Sigmoid colon (tissue), 7 donors: Measurements from ENCODE around the gene KRT23. TPM values are rescaled to one million over a fixed set of nuclear protein-coding genes. Genes with fewer than 3 reads are reported as not detected.

Source experiments
- DNase-seq: peaks from one replicate; pipeline ENCODE4 v3.0.0-alpha.2; 2019
- H3K27ac ChIP-seq, 4 donors: fragments of 200-600 bp; sonication (generic); one replicate each; pipeline ENCODE4 v1.5.1; 2016 to 2019; ENCODE audit warnings: mild to moderate bottlenecking in 1 of 4
- H3K27me3 ChIP-seq, 3 donors: fragments of 200-600 bp; sonication (generic); one replicate each; pipeline ENCODE4 v1.5.1; 2019; ENCODE audit warnings: mild to moderate bottlenecking in 1 of 3
- H3K36me3 ChIP-seq, 4 donors: fragments of 200-600 bp; sonication (generic); one replicate each; pipeline ENCODE4 v1.5.1; 2016 to 2019
- H3K4me1 ChIP-seq, 4 donors: fragments of 200-600 bp; sonication (generic); one replicate each; pipeline ENCODE4 v1.5.1; 2017 to 2019
- H3K4me3 ChIP-seq, 4 donors: fragments of 200-600 bp; sonication (generic); one replicate each; pipeline ENCODE4 v1.5.1; 2017 to 2019; ENCODE audit warnings: mild to moderate bottlenecking in 2 of 4, moderate library complexity in 1 of 4
- H3K9me3 ChIP-seq, 4 donors: fragments of 200-600 bp in 3 of 4; sonication (generic) in 3 of 4; one replicate each; pipeline versions ENCODE4 v1.5.1 to v1.6.1; 2013 to 2019
- EP300 ChIP-seq, 4 donors: sonication (generic); formaldehyde crosslinking; IDR thresholded peaks; one replicate each; pipeline ENCODE4 v1.6.1; 2017; ENCODE audit warnings: antibody characterized with exemption in 4 of 4
- POLR2A ChIP-seq, 2 donors: fragments of 450-650 bp; IDR thresholded peaks; one replicate each; pipeline ENCODE4 v1.6.1; 2016; ENCODE audit warnings: antibody characterized with exemption in 2 of 2, mild to moderate bottlenecking in 2 of 2, moderate library complexity in 2 of 2
- POLR2AphosphoS5 ChIP-seq, 4 donors: sonication (generic); formaldehyde crosslinking; IDR thresholded peaks; one replicate each; pipeline ENCODE4 v1.6.1; 2017; ENCODE audit warnings: antibody characterized with exemption in 4 of 4
- WGBS, 2 donors: extraction: QIAGEN DNeasy Blood & Tissue Kit; methylation state at CpG; one replicate each; pipeline ENCODE4 v1.1.7; 2013; 5-methylcytosine and 5-hydroxymethylcytosine counted together
- intact Hi-C: fragments of 100-400 bp; cut with DNase I; formaldehyde crosslinking; loops from one replicate; pipeline ENCODE4 v1.15.1; 2023
- polyA plus RNA-seq, 3 donors: library from polyadenylated mRNA; stranded (reverse); fragments of 200-250 nt; gene quantifications; one replicate each; pipeline ENCODE4 v1.2.3, GENCODE V29; 2013
- total RNA-seq, 4 donors: library from RNA; depleted of rRNA; stranded (reverse); fragments of >200 nt; gene quantifications; one replicate each; pipeline ENCODE4 v1.1.0, GENCODE V29; 2016
- TF ChIP-seq, protein P1 (sequence below), 4 experiments: fragments of 450-650 bp in 3 of 4; fragments of 200-600 bp in 1 of 4; IDR thresholded peaks; one replicate each; pipeline ENCODE4 v1.5.1; 2016 to 2019; ENCODE audit warnings: antibody characterized with exemption in 4 of 4, mild to moderate bottlenecking in 3 of 4, moderate library complexity in 2 of 4
- donor health status: healthy with polysubstance abuse.
- donor health status: Bipolar disorder and iron deficiency.
- donor health status: healthy.

Gene KRT23
- total and polyA plus RNA-seq, 7 donors = 0.27 to 3.7 (median 0.48) TPM; not detected in 3

DNA sequence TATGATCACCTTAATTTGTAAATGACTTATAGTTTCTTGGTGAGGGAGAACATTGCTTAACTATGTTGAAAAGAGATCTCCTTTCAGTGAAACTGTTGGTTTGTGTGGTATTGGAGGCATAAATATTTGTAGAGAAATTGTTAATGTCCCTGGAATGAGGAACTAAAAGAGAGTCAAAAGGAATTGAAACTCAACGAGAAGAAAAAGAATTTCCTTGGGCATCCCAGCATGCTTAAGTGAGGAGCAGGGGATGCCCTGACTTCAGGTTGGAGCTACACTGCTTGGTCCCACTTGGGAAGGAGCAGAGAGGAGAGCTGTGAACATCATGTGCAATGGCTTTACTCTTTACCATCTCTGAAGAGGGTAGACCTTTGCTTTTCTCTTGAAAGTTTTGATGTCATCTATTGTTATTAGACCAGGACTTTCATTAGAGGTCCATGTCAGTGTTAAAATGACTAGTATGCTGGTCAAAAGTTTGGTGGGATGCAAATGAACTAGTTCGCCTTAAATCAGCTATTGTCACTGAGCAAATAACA lies 21.7 kb downstream of the KRT23 start:
- no peak for DNase-seq
- intact Hi-C loops = no loop called here
- Histone ChIP-seq H3K4me1 (peaks cover 0 to 1% (median 1%) of the 10 kb centered on the region in 4 donors), H3K9me3 (no peaks in the 10 kb centered on the region), H3K27me3 (no peaks in the 10 kb centered on the region), H3K36me3 (no peaks in the 10 kb centered on the region), H3K4me3 (no peak overlapping the region), H3K27ac (peak overlapping the region in 1 of 4 donors; percentile 3)
- no peak for TF ChIP-seq POLR2AphosphoS5 (IDR thresholded peaks at IDR 0.05)
- no peak for TF ChIP-seq POLR2A (IDR thresholded peaks at IDR 0.05)
- no peak for TF ChIP-seq EP300 (IDR thresholded peaks at IDR 0.05)
- TF ChIP-seq, protein P1, sequence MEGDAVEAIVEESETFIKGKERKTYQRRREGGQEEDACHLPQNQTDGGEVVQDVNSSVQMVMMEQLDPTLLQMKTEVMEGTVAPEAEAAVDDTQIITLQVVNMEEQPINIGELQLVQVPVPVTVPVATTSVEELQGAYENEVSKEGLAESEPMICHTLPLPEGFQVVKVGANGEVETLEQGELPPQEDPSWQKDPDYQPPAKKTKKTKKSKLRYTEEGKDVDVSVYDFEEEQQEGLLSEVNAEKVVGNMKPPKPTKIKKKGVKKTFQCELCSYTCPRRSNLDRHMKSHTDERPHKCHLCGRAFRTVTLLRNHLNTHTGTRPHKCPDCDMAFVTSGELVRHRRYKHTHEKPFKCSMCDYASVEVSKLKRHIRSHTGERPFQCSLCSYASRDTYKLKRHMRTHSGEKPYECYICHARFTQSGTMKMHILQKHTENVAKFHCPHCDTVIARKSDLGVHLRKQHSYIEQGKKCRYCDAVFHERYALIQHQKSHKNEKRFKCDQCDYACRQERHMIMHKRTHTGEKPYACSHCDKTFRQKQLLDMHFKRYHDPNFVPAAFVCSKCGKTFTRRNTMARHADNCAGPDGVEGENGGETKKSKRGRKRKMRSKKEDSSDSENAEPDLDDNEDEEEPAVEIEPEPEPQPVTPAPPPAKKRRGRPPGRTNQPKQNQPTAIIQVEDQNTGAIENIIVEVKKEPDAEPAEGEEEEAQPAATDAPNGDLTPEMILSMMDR (IDR thresholded peaks at IDR 0.05) = no peak
- WGBS, 2 donors = 55 to 66% methylated on average over 2 of the region's 2 CpGs

DNA sequence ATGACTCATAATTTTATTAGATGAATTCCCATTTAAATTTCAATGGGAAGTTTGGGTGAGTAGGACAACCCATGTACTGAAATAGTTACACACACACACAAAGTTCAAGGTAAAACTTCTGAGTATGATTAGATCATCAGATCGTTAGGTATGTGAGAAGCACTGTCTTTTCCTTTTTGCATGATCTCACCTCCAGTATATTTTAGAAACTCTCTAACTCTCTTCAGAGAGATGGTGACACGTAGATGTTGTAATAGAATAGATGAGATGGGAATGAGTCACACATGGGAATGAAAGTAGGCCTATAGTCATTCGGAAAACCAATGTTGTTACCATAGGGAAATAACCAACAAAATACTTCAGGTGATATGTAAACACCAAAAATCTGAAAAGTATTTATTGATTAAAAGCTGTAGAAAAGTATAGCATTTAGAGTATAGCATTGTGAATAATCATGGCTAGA lies 22.2 kb downstream of the KRT23 start:
- intact Hi-C loops = no loop called here
- DNase-seq = no peak
- TF ChIP-seq EP300 (IDR thresholded peaks at IDR 0.05) (no peak), POLR2AphosphoS5 (IDR thresholded peaks at IDR 0.05) (no peak)
- TF ChIP-seq, protein P1 (IDR thresholded peaks at IDR 0.05) = no peak

GRCh38 chr17:40914075-40914855 lies 23.2 kb downstream of the KRT23 start:
- Histone ChIP-seq H3K27ac (no peak overlapping the region), H3K27me3 (no peaks in the 10 kb centered on the region), H3K9me3 (no peaks in the 10 kb centered on the region), H3K4me1 (peaks cover 0 to 16% (median 15%) of the 10 kb centered on the region in 4 donors), H3K4me3 (no peak overlapping the region), H3K36me3 (no peaks in the 10 kb centered on the region)
- intact Hi-C loops = no loop called here
- no peak for DNase-seq
- WGBS, 2 donors = 76 to 79% methylated on average over 3 of the region's 3 CpGs
- TF ChIP-seq POLR2A (IDR thresholded peaks at IDR 0.05) (no peak), EP300 (IDR thresholded peaks at IDR 0.05) (no peak)
- TF ChIP-seq, protein P1 (IDR thresholded peaks at IDR 0.05) = no peak

More for the DNA sequence above, 22.2 kb downstream of the KRT23 start:
- Histone ChIP-seq H3K27ac (peak overlapping the region in 1 of 4 donors; percentile 3), H3K9me3 (no peaks in the 10 kb centered on the region), H3K36me3 (no peaks in the 10 kb centered on the region), H3K4me3 (no peak overlapping the region), H3K27me3 (no peaks in the 10 kb centered on the region), H3K4me1 (peaks cover 0 to 7% (median 7%) of the 10 kb centered on the region in 4 donors)
- WGBS, 2 donors = 67 to 74% methylated on average over 3 of the region's 3 CpGs

DNA sequence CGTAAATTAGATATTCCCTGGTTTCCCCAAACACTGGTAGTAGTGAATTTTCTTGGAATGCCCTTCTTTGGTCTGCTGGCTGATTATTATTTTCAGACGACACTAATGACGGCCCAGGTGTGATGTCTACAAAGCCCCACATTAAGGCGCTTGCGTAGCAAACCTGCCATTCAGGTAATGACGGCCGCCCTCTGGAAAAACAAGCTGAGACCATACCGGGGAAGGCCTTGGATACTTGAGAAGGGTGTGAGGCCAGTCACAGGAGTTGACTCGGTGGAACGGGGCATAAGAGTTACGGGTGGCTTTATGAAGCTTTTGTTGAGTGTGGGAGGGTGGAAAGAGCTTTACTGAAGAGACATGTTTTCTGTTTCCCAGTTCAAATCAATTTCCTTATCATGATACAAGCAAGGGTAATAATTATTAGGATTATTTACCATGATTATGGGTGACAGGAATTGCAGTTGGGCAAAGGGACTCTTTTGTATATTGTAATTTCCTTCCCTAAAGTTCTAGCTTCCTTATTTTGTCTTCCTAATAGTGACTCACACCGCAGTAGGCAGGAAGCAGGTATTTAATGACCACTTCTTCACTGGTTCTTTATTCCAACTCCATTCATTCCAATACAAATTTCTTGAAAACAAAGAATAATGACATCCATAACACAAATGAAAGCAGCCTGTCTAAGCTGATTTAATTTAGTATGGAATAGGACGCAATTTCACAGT lies 24.8 kb downstream of the KRT23 start:
- H3K4me3 ChIP-seq = no peak overlapping the region
- no peak overlapping the region for H3K27ac ChIP-seq
- 89 to 94% methylated on average over 13 of the region's 13 CpGs for WGBS, 2 donors
- peaks cover 0 to 17% (median 15%) of the 10 kb centered on the region in 4 donors for H3K4me1 ChIP-seq
- intact Hi-C loops = no loop called here
- H3K27me3 ChIP-seq = no peaks in the 10 kb centered on the region
- H3K9me3 ChIP-seq = no peaks in the 10 kb centered on the region
- DNase-seq = no peak
- H3K36me3 ChIP-seq = no peaks in the 10 kb centered on the region
- TF ChIP-seq POLR2A (IDR thresholded peaks at IDR 0.05) (no peak), POLR2AphosphoS5 (IDR thresholded peaks at IDR 0.05) (no peak), EP300 (IDR thresholded peaks at IDR 0.05) (no peak)
- TF ChIP-seq, protein P1 (IDR thresholded peaks at IDR 0.05) = no peak
